H54 (cell line): Measurements from ENCODE around the gene AHNAK2.

Source experiments
- DNase-seq: peaks from one replicate; pipeline ENCODE4 v3.0.0; 2011; ENCODE audit warnings: low spot score, mixed read lengths; ENCODE audit not compliant: insufficient read length
- FAIRE-seq: peaks from 3 replicates; lab custom pipeline; 2011; peaks lifted over from hg19 to GRCh38; lab: Jason Lieb, UNC
- POLR2A ChIP-seq: IDR thresholded peaks from 2 replicates; pipeline ENCODE4 v1.6.1; 2011; ENCODE audit warnings: low read depth, mild to moderate bottlenecking, low read length

AHNAK2 gene

GRCh38 chr14:104968541-104969401 lies 9.4 kb downstream of the AHNAK2 start:
- FAIRE-seq = no peak
- TF ChIP-seq POLR2A = no peak
- DNase-seq = no peak

- TF ChIP-seq POLR2A = no peak
- DNase-seq (no peak), FAIRE-seq (no peak)
Measured at GRCh38 chr14:104968153-104968527, 10.0 kb downstream of the AHNAK2 start.

GRCh38 chr14:104967386-104968152 lies 10.6 kb downstream of the AHNAK2 start:
- TF ChIP-seq POLR2A = no peak
- FAIRE-seq = no peak
- no peak for DNase-seq

DNA sequence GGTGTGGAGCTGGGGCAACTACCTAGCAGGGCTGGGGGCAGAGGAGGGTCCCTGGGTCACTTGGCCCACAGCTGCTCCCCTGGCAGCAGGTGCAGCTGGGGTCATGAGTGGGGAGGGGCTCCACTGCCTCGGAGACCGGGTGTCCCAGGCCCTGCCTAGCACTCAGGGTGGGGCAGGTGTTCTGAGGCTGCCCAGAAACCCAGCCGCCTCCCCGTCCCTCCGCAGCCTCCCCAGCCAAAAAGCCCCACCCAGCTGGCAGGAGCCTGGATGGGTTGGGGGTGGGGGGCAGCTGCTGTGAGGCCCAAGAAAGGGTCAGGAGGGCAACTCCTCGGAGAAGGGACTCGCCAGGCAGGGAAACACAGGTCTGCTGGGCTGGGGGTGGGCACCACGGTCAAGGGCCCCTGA lies 11.2 kb downstream of the AHNAK2 start:
- DNase-seq (no peak), FAIRE-seq (no peak)
- no peak for TF ChIP-seq POLR2A

- DNase-seq = no peak
- no peak for TF ChIP-seq POLR2A
- FAIRE-seq = no peak
Measured at GRCh38 chr14:104966261-104966865, 11.8 kb downstream of the AHNAK2 start.

DNA sequence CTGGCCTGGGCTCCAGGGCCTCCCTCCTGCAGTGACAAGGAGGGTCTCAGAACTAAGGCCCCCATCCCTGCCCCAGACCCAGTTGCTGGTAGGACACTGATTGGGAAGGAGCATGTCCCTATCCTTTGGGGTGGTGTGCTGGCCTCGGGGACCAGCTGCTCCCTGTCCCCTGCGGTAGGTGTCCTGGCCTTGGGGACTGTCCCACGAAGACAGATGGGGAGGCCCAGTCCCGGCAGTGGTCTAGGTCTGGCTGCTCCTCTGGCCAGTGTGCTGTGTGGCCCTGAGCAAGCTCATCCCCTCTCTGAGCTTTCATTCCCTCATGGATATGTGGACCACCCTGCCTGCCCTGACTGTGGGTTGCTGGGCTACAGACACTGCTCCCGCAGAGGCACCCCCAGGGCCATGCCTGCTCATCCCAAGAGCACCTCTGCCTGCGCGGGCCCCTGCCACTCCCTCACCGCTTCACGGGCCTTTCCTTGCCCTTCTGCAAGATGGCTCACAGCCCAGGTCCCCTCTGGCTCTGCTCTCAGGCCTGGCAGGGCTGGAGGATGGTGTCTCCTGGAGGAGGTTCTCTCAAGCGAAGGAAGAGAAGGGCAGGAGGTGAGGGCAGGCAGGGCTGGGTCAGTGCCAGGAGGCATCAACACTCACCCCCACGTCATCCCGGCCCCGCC lies 12.5 kb downstream of the AHNAK2 start:
- no peak for DNase-seq
- no peak for FAIRE-seq
- no peak for TF ChIP-seq POLR2A

GRCh38 chr14:104964546-104964945 lies 13.6 kb downstream of the AHNAK2 start:
- no peak for TF ChIP-seq POLR2A
- FAIRE-seq (no peak), DNase-seq (no peak)

DNA sequence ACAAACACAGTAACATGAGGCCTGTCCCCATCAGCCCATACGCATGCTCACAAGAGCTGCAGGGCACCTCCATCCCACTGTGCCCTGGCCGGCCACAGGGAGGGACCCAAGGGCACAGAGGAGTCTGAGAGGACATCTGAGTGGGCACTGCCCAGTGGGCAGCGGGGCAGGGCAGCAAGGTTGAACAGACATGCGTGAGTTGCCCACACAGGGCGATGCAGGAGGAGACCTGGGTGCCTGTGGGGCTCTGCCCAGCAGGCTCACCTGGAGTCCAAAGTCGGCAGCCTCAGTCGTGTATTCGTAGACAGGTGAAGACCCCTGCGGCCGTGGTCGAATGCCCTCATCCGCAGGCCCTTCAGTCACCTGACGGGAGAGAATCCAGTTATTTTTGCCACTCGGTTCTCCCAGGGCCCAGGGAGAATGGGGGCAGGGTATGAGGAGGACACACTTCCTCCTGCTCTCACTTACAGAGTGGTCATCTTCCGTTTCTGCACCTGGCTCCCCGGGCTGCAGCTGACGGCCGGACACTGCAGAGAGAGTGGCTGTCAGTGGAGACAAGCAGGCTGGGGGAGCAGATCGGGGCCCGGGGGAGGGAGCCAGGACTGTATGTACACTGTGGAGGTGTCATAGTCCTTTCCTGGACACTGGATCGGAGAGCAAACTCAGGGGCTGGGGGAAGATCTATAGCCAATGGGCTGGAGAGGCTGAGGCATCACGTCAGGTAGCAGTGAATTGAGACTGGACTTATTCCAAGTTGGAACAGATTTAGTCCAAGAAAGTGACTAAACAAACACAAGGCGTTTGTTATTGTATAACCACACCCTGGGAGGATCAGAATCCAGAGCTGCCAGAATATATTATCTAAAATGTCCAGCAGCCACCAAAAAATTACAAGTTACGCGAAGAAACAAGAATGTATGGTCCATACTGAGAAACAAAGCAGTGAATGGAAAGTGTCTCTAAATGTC lies 20.7 kb downstream of the AHNAK2 start:
- DNase-seq (no peak), FAIRE-seq (no peak)
- TF ChIP-seq POLR2A = no peak

DNA sequence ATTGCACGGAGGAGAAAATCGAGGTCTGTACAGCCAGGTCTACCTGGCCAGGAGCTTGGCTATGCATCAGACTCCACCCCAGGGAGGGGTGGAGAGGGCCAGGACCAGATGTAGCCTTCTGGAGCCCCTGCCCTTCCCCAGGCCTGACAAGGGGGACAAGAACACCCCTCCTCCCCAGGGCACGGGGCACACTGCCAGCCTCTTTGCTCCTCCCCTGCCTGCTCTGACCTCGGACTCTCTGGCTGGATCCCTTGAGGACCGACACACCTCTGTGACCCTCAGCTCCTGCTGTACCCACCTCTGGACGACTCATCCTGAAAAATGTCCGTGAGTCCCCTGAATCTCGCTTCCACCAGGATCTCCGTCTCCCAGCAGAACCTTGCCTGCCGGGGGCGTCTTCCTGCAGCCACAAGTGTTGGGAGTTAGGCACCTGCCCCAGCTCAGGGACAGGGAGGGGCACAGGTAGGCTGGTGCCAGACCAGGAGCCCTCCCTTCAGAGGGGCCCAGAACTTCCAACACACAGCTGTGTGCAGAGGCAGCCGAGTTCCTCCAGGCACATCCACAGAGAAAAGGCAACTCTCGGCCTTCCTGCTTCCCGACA lies 21.8 kb downstream of the AHNAK2 start:
- FAIRE-seq = no peak
- no peak for DNase-seq

DNA sequence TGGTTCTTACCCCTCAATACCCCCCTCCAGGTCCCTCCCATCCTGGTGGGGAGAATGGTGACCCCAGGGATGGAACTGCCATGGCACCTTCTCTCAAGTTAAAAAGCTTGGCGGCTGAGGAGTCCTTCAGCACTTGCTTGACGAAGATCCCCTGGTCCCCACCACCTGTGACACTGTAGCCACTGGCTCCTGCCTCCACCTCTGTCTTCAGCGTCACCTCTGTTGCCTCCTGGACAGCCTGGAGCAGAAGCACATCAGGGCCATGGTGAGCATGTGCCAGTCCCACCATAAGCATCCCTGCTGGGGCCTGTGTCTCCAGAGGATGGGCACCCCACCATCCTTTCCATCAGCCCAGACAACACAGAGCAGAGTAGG lies 22.8 kb downstream of the AHNAK2 start:
- DNase-seq (no peak), FAIRE-seq (no peak)
- TF ChIP-seq POLR2A = no peak

More for the DNA sequence above, 21.8 kb downstream of the AHNAK2 start:
- TF ChIP-seq POLR2A = no peak

DNA sequence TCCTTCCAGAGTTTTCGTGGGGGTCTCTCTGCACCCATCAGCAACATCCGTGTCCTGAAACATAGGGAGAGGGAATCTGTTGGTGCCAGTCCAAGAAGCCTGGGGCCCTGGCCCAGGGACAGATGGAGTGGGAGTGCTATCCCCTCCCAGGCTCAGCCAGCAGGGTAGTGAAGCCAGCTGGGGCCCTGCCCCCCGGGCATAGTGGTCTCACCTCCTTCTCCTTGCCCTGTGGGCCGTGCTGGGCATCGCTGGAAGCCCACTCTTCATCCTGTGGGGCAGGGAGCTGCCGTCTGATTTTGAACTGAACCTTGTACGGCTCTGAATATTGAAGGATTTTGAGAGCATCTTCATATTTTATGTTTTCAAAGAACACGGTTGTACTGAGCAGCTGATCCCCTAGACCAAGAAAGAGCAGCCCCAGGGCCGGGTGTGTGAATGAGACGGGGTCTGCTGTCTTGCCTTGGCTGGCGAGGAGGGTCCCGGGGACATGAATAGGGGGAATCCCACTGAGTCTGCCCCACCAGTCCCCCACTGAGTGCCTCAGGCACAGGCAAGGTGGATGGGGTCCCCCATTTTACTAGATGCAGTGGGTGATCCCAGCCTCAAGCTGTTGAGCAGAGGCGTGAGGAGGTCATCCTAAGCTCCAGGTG lies 23.3 kb downstream of the AHNAK2 start:
- FAIRE-seq (no peak), DNase-seq (no peak)
- no peak for TF ChIP-seq POLR2A

GRCh38 chr14:104953896-104954656 lies 24.1 kb downstream of the AHNAK2 start:
- DNase-seq = no peak
- no peak for FAIRE-seq
- TF ChIP-seq POLR2A = no peak
